ENCODE data around the gene TJAP1.
A peak's percentile ranks its signal among the peaks of the same experiment; 100 is the strongest.

TJAP1 gene

GRCh38 chr6:43477235-43478007 lies at the start of gene TJAP1:
TJAP1 (plus strand) TSS chr6:43477570; CDS start chr6:43499002, 21,432 bp downstream.
- peak; percentile 53 for DNase-seq

DNA sequence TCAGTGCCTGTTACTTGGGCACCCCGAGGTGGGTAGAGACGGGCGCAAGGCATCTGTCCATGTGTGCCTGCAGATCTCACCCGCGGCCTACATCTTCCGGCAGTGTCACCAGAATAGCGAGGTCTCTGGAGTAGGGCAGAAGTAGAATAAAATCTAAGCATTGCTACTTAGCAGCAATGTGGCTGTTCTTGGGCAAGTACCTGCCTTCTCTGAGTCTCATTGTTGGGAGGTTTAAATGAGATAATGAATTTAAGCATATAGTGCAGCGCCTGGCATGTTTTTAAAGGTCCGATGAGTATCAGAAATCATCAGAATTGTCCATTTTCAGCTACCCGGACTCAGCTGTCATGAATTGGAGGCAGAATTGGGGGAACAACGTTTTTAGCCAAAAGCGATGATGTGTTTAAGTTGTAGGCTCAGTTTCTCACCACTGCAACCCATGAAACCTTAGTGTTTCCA lies 49.2 kb upstream of the TJAP1 start:
- DNase-seq = no peak

GRCh38 chr6:43428874-43429273 lies 48.5 kb upstream of the TJAP1 start:
- DNase-seq = no peak

DNA sequence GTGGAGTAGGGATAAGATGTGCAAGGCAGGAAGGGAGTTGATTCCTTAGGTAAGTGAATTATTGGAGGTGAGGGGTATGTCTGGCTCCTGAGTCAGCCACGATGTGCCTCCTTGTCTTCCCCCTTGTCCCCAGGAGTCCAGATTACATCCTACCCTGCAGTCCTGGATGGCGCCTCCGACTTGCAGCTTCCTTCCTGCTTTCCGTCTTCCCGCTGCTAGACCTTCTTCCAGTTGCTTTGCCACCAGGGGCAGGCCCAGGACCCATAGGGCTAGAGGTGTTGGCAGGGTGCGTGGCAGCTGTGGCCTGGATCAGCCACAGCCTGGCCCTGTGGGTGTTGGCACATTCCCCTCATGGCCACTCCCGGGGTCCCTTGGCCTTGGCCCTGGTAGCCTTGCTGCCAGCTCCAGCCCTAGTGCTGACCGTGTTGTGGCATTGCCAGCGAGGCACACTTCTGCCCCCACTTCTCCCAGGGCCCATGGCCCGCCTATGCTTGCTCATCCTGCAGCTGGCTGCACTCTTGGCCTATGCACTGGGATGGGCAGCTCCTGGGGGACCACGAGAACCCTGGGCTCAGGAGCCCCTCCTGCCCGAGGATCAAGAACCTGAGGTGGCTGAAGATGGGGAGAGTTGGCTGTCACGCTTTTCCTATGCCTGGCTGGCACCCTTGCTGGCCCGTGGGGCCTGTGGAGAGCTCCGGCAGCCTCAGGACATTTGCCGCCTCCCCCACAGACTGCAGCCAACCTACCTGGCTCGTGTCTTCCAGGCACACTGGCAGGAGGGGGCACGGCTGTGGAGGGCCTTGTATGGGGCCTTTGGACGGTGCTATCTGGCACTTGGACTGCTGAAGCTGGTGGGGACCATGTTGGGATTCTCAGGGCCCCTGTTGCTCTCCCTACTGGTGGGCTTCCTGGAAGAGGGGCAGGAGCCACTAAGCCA lies 45.1 kb upstream of the TJAP1 start:
- no peak for DNase-seq

GRCh38 chr6:43433148-43433547 lies 44.2 kb upstream of the TJAP1 start:
- no peak for DNase-seq

- DNase-seq = no peak
Observed at GRCh38 chr6:43434001-43434840, 43.1 kb upstream of the TJAP1 start.

DNA sequence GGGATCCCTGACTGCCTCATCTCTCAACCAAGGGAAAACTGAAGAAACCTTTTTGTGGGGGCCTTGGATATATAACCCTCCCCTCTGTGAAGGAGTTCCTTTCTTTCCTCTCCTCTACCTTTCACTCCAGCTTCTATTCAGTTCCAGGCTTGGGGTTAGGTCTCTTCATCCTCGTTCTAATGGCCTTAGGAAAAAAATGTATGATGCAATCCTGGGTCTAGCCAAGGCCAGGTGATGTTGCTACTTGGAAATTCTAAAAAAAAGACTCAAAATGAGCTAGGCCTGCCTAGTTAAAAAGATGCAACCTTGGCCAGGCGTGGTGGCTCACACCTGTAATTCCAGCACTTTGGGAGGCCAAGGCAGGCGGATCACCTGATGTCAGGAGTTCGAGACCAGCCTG lies 42.4 kb upstream of the TJAP1 start:
- no peak for DNase-seq

DNA sequence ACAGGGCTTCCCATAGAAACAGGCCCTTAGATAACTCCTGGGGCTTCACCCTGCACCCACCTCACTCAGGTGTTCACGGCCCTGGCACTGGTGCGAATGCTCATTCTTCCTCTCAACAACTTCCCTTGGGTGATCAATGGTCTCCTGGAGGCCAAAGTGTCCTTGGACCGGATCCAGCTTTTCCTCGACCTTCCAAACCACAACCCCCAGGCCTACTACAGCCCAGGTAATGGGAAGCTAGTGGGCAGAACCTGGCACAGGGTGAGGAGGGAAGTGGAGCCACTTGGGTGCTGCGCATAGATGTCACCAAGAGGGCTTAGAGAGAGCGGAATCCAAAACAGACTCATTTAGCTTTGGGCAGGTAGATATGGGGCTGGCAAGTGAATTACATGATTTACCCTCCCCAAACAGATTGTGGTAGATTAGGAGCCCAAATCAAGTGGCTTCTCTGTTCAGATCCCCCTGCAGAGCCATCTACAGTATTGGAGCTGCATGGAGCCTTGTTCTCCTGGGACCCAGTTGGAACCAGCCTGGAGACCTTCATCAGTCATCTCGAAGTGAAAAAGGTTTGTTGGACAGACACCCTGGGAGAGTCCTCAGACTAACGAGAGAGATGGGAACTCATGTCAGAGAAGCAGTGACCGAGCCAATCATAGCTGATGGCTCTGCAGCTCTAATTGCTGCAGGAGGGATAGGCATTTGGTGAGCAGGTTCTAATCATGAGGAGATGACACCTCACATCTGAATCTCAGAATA lies 41.5 kb upstream of the TJAP1 start:
- no peak for DNase-seq

- no peak for DNase-seq
Observed at GRCh38 chr6:43436577-43437282, 40.6 kb upstream of the TJAP1 start.

DNA sequence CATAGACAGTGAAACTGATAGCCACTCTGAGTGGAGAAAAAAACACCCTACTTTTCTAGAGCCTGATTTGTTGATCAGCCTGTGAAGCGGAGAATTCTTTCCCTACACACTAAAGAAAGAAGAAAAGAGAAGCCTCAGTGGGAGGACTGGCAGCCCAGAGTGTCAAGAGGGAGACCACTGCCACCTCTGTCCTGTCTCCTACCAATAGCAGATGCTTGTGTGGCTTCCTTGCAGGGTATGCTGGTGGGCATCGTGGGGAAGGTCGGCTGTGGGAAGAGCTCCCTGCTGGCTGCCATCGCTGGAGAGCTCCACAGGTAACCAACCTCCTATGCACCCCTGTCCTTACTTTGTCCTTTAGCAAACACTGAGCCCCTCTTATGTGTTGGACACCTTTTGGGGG lies 39.7 kb upstream of the TJAP1 start:
- no peak for DNase-seq

DNA sequence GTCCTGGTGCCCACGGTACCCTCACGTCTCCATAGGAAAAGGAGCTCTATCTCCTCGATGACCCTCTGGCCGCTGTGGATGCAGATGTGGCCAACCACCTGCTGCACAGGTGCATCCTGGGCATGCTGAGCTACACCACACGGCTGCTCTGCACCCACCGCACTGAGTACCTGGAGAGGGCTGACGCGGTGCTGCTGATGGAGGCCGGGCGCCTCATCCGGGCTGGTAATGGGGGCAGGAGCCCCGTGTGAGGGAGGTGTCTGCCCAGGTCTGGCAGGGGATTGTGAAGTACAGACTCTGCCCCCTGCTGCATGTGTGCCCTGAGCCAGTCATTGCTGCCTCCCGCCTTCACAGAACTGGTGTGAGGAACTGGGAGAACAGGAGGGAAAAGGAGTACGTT lies 34.4 kb upstream of the TJAP1 start:
- no peak for DNase-seq

DNA sequence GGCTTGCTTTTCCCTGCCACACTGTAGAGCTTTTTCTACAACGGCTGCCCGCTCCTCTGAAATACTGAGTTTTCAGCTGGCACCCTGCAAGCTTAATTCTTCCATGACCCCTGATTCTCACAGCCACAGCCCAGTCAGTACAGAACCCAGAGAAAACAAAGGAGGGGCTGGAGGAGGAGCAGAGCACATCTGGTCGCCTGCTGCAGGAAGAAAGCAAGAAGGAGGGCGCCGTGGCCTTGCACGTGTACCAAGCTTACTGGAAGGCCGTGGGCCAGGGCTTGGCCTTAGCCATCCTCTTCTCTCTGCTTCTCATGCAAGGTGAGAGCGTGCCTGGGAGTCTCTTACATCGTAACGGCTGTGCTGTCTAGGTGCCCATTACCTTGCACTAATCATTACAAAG lies 33.3 kb upstream of the TJAP1 start:
- DNase-seq = no peak

DNA sequence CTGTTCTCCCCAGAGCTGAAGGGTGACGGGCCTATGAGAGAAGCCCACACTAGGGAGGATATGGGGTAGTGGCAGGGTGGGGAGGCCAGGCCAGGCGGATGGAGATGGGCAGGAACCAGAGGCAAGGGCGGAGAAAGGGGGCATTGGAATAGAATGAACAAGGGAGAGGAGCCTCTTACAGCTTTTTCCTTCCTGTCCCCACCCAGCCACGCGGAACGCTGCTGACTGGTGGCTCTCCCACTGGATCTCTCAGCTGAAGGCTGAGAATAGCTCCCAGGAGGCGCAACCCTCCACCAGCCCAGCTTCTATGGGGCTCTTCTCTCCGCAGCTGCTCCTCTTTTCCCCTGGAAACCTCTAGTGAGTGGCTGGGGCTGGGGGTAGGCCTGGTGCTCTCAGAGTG lies 32.8 kb upstream of the TJAP1 start:
- DNase-seq = no peak

DNA sequence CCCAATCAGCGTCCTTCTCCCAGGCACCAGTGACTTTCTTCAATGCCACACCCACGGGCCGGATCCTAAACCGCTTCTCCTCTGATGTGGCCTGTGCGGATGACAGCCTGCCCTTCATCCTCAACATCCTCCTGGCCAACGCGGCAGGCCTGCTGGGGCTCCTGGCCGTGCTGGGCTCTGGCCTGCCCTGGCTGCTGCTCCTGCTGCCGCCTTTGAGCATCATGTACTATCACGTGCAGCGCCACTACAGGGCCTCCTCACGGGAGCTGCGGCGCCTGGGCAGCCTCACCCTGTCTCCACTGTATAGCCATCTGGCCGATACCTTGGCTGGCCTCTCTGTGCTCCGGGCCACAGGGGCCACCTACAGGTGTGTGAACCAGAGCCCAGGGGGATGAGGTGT lies 31.8 kb upstream of the TJAP1 start:
- DNase-seq = no peak

- no peak for DNase-seq
Observed at GRCh38 chr6:43447604-43448003, 29.8 kb upstream of the TJAP1 start.

DNA sequence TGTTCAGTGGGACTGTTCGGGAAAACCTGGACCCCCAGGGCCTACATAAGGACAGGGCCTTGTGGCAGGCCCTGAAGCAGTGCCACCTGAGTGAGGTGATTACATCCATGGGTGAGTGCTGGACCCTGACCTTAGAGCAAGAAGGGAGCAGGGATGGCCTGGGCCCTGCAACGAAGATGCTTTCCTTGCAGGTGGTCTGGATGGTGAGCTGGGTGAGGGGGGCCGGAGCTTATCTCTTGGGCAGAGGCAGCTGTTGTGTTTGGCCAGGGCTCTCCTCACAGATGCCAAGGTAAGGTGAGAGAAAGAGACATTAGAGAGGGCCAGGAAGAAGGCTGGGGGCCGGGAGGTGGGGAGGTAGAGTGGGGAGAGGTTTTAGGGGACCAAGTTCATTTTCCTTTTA lies 28.5 kb upstream of the TJAP1 start:
- DNase-seq = no peak

DNA sequence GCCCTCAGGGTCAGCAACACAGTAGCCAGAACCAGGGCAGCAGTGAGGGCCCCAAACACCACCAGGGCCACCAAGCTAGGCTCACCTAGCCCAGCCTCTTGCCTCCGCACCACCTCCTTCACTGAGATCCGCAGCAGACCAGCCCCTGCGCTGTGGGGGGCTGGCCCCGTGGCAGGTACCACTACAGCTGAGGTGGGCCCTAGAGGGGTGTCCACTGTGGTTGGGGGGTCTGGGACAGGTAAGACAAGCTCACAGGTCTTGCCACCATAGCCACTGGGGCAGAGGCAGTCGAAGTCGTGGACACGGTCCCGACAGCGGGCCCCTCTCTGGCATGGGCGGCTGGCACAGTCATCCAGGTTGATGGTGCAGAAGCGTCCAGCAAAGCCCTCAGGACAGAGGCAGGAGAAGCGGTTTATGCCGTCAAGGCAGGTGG lies 26.7 kb upstream of the TJAP1 start:
- DNase-seq = no peak

DNA sequence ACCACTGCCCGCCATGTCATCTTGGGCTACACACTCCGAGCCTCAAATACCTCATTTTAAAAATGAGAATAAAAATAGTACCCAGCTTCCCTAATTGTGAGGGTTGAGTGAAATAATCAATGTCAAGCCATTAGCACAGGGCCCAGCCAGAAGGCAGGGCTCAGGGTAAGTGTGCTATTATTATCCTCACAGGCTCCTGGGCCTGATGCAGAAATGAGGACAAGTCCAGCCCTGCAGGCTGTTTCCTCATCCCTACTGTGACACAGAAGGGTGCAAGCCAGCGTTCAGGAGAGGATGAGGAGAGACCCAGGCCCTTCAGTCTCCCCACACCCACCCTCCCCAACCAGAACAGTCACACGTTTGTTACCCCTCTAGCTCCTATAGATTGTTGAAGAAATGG lies 26.0 kb upstream of the TJAP1 start:
- DNase-seq = no peak

- no peak for DNase-seq
Observed at GRCh38 chr6:43451939-43452338, 25.4 kb upstream of the TJAP1 start.

DNA sequence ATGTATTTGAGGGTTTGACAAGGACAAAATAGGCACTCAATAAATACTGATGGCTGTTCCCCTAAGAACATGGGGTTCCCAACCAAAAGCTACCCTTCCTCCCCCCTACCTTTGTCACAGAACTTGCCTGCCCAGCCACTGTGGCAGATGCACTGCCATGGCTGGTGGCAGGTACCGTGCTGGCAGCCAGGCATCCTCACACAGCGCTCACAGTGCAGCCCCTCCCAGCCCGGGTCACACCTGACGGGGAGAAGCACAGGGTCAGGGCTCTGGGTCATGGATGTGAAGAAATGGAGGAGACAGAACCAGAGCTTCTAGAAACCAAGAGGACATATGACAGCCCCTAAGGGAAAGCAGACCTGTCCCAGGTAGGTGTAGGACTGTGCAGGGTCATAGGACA lies 24.5 kb upstream of the TJAP1 start:
- no peak for DNase-seq

DNA sequence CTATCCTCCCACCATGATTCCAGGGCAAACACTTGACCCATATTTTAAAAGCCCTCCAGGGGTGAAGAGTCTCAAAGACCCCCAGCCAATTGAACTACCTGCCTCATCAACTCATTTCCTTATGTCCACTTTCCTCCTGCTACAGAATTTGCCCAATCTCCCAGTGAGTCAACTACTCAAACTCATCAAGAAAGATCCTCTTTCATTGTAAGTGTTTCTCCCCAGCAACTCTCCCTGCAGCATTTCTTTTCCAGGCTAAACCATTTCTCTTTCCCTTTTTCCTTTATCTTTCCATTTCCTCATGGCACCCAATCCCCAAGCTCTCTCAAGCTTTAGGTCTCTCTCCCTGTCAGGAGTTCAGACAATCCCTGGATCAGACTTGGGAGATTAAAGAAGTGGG lies 23.5 kb upstream of the TJAP1 start:
- no peak for DNase-seq

DNA sequence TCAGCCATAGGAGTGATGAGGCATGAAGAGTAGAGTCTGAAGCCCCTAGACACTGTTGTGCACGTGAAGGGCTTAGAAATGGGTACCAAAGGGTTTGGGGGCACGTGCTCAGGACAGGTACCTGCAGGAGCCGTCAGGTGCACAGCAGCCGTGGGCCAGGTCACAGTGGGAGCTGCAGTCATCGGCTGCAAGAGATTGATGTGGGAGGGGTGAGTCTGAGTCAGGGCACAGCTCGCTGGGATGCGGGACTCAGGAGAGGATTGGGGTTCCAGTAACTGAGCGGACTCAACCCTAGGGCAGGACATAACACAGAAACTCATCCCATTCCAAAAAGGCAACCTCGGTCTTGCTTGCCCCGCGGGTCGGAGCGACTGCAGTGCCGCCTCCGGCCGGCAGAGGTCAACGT lies 23.1 kb upstream of the TJAP1 start:
- DNase-seq = no peak

Data from NCI-H1436 treated with DMSO at 0.1 percent for 48 hours (cell line).